GM19452 (cell line): ENCODE results near the gene RASSF7.

Source experiments
- ATAC-seq: cut with Tn5 transposase; IDR thresholded peaks from one replicate; pipeline ENCODE4 v1.9.1; 2021; ENCODE audit not compliant: unreplicated experiment

The RASSF7 gene

DNA sequence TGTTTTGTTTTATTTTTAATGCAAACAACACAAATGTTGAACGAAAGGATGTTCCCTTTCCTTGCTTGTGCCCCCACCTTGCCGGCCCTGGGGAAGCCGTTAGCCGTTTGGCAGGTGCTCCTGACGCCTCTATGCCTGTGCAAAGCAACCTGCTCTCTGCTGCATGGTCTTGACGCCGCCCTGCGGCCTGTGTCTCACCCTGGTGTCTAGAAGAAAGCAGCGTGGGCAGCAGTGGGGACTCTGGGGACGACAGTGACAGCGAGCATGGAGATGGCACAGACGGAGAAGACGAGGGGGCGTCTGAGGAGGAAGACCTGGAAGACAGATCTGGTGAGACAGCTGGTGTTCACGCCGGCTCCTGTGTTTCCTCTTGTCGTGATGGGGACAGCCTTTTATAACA, 21.0 kb downstream of the RASSF7 start:
- ATAC-seq = no peak

GRCh38 chr11:584287-584686, 23.5 kb downstream of the RASSF7 start:
- ATAC-seq = no peak

GRCh38 chr11:586376-587316, 25.9 kb downstream of the RASSF7 start:
- no peak for ATAC-seq

GRCh38 chr11:587546-587945, 26.8 kb downstream of the RASSF7 start:
- no peak for ATAC-seq

- ATAC-seq = no peak
These were observed 27.2 kb downstream of the RASSF7 start for GRCh38 chr11:587978-588380.

DNA sequence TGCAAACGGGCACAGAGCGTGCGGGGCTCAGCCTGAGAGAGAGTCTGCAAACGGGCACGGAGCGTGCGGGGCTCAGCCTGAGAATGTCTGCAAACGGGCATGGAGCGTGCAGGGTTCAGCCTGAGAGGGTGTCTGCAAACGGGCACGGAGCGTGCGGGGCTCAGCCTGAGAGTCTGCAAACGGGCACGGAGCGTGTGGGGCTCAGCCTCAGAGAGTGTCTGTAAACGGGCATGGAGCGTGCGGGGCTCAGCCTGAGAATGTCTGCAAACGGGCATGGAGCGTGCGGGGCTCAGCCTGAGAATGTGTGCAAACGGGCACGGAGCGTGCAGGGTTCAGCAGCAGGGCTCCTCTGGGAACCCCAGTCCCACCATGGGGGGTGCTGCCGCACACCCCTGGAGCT, 29.0 kb downstream of the RASSF7 start:
- ATAC-seq = no peak

- no peak for ATAC-seq
These were observed 30.2 kb downstream of the RASSF7 start for GRCh38 chr11:590997-591396.

- ATAC-seq = no peak
These were observed 31.7 kb downstream of the RASSF7 start for GRCh38 chr11:592501-592900.

DNA sequence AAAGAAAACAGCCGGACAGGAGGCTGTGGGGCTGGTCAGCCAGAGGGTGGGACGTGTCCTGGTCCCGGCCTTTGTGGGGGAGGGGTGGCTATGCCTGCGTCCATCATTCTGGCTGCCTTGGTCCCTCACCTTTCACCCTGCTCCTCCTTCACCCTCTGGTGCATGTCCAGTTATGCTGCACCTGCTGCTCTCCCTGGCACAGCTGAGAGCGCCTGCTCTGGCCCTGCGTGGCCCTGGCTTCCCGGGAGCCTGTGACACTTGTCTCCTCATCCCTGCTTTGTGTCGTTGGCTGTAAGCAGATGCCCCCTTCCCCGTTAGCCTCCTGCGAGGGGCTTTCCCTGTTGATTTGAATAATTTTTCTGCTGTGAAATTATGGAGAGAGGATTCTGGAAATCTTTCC, 32.1 kb downstream of the RASSF7 start:
- ATAC-seq = no peak

DNA sequence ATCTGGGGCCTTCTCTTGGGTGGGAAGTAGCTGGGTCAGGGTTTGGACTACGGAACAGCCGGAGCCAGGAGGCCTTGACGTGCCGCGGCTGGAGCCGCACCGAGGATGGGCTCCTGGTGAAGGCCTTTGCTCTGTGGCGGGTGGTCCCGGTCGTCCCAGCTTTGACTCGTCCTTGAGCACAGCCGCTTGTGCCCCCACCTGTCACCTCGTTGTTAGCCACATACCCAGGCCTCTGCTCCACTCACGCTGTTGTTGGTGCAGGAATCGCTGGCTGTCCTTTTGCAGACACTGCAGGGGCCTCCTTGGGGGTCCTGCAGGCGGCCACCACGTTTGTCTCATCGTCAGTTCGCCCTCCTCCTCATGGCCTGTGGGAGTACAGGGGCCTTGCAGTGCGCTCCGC, 32.6 kb downstream of the RASSF7 start:
- ATAC-seq = no peak

GRCh38 chr11:595400-595799, 34.6 kb downstream of the RASSF7 start:
- ATAC-seq = no peak

- no peak for ATAC-seq
These were observed 35.6 kb downstream of the RASSF7 start for GRCh38 chr11:596374-596773.

DNA sequence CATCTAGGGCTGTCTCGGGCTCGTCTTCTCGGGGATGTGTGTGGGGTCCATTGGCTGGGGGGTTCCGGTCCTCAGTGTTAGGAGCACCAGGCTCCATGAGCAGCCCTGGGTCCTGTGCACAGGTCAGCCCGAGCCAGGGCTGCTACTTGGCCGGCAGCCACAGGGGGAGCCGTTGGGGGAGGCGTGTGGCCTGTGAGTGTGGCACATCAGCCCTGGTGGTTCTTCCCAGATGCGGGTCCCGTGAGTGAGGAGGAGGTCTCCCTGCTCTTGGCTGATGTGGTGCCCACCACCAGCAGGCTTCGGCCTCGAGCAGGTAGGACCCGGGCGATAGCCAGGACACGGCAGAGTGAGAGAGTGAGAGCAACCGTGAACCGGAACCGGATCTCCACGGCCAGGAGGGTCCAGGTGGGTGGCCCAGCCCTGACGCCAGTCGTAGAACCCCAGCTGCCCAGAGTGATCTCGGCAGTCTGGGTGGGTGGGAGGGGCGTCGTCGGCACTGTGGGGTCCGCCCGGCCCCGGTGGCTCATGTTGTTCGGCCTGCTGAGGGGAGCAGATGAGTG, 36.5 kb downstream of the RASSF7 start:
- ATAC-seq = no peak

DNA sequence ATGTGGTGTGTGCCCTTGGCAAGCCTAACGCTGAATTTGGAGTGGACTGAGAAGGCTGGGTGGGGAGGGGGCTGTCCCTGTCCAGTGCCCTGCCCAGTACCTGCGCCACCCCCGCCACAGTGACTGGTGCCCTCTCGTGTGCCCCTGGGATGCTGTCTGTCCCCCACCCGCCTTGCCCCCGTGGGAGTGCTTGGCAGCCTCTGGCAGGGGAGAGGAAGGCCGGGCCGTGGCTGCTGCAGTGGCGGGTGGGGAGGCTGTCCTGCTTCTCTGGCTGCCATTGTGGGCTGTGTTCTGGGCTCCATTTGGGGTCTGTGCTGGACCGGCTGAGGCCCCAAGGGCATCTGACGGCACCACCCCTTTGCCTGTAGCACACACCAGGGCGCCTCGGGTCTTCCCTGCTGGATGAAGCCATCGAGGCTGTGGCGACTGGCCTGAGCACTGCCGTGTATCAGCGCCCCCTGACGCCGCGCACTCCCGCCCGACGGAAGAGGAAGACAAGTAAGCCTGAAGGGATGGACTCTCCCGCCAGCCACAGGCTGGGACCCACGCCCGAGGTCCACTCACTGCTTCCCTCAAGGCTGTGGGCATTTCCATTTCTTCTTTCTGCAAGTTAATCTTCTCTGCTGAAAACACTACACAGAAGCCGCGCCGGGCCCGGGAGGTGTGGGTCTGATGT, 37.4 kb downstream of the RASSF7 start:
- ATAC-seq = no peak

DNA sequence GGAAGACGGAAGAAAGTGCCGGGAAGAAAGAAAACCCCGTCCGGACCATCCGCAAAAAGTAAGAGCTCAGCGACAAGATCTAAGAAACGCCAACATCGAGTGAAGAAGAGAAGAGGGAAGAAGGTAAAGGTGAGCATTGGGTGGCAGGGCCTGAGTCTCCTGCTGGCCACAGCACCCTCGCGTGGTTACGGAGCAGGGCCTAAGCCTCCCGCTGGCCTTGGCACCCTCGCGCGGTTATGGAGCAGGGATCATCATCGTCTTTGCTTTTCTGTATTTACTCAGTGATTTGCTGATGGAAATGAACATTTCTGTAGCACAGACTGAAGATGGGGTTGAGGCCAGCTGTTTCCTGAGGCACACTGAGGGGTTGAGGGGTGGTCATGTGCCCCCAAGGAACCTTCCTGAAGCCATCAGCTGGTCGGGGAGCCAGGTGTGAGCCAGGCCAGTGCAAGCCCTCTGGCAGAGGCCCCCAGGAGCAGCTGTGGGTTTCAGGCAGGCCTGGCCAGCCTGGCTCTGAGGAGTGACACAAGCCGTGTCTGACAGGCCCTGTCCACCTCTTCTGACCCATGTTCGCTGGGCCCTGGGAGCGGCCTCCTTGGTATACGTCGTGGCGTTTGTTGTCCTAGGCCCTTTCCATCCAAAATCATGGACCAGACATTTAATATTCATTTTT, 40.9 kb downstream of the RASSF7 start:
- ATAC-seq = no peak

DNA sequence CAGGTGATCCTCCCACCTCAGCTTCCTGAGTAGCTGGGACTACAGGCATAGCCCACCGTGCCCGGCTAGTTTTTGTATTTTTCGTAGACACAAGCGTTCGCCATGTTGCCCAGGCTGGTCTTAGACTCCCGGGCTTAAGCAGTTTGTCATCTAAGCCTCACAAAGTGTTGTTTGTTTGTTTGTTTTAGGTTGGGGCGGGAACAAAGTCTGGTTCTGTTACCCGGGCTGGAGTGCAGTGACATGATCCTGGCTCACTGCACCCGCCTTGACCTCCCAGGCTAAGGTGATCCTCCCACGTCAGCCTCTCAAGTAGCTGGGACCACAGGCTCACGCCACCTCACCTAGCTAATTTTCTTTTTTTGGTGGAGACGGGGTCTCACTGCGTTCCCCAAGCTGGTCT, 42.4 kb downstream of the RASSF7 start:
- ATAC-seq = no peak

DNA sequence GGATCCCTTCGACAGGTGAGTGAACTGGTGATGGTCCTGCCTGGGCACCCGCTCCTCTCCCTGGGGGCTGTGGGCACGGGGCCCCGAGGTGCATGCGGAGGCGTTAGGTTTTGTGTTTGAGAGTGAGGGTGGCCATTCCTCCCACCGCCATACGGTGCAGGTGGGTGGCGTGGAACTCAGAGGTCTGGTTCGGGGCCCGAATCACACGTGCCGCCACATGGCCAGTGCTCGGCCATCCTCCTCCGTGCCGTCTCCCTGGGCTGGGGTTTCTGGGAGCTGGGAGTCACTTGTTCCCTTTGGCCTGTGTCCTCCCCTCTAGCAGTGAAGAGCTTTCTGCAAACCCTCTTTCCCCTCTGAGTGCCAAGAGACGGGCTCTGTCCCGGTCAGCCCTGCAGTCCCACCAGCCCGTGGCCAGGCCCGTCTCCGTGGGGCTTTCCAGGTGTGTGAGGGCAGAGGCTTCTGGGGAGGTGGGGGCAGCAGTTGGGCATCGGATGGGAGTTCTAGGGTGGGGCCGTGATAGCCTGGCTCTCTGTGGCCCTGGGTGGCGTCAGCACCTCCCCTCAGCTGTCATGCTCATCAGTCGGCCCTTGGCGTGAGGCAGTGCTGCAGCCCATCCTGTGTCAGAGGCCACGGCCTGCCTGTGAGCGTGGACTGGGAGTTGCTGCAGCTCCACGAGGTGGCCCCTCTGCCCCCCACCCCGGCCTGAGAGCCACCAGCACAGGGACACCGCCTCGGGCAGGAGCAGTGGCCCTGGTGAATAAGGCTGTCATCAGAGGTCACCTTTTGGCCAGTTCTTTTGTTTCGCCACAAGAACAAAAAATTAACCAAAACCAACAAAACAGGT, 44.7 kb downstream of the RASSF7 start:
- no peak for ATAC-seq

DNA sequence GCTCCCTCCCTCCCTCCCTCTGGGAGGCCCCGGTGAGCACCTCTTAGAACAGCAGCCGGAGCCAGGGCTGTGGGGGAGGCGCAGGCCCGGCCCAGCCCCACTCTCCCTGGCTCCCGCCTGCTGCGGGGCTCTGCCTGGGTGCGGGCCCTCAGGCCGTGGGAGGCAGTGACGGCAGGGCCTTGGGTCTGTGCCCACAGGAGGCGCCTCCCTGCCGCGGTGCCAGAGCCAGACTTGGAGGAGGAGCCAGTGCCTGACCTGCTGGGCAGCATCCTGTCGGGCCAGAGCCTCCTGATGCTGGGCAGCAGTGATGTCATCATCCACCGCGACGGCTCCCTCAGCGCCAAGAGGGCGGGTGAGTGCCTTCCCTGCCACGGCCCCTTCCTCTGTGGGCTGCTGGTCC, 45.5 kb downstream of the RASSF7 start:
- no peak for ATAC-seq

DNA sequence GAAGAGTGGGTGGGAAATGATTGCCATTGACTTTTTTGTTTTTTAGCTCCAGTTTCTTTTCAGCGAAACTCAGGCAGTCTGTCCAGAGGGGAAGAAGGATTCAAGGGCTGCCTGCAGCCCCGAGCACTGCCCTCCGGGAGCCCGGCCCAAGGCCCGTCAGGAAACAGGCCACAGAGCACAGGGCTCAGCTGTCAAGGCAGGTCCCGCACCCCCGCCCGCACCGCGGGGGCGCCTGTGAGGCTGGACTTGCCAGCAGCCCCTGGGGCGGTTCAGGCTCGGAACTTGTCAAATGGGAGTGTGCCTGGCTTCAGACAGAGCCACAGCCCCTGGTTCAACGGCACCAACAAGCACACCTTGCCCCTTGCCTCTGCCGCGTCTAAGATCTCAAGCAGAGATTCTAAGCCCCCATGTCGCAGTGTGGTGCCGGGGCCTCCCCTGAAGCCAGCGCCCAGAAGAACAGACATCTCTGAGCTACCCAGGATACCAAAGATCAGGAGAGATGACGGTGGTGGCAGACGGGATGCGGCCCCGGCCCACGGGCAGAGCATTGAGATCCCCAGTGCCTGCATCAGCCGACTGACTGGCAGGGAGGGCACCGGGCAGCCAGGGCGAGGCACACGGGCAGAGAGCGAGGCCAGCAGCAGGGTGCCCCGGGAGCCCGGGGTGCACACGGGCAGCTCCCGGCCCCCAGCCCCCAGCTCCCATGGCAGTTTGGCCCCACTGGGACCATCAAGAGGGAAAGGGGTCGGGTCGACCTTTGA, 46.4 kb downstream of the RASSF7 start:
- ATAC-seq = no peak
